Measurements from ENCODE around the gene FAM117A.
A peak's percentile ranks its signal among the peaks of the same experiment; 100 is the strongest.

FAM117A gene

GRCh38 chr17:49763735-49764558 lies at the start of gene FAM117A:
Gene FAM117A (minus strand): TSS chr17:49764131. CDS start chr17:49764087, 44 bp downstream.
- DNase-seq, result peak; percentile 95

- no peak for DNase-seq
These were observed 45.1 kb upstream of the FAM117A start for GRCh38 chr17:49809056-49809455.

- DNase-seq, result no peak
These were observed 34.8 kb upstream of the FAM117A start for GRCh38 chr17:49798738-49799137.

GRCh38 chr17:49798182-49798581 lies 34.3 kb upstream of the FAM117A start:
- peak; percentile 4 for DNase-seq

- DNase-seq, result no peak
These were observed 31.4 kb upstream of the FAM117A start for GRCh38 chr17:49795372-49795771.

GRCh38 chr17:49793309-49793708 lies 29.4 kb upstream of the FAM117A start:
- DNase-seq, result no peak

- DNase-seq, result no peak
These were observed 25.3 kb upstream of the FAM117A start for GRCh38 chr17:49789243-49789578.

- DNase-seq, result peak; percentile 99
These were observed 24.7 kb upstream of the FAM117A start, which contains the start of gene KAT7 for GRCh38 chr17:49788478-49789242. Gene KAT7 (plus strand): TSS chr17:49788681. CDS start chr17:49788835, 154 bp downstream.

GRCh38 chr17:49787884-49788477 lies 24.1 kb upstream of the FAM117A start:
- DNase-seq, result no peak

- DNase-seq, result no peak
These were observed 20.7 kb upstream of the FAM117A start for GRCh38 chr17:49784636-49785035.

- DNase-seq, result no peak
These were observed 19.9 kb upstream of the FAM117A start for GRCh38 chr17:49783791-49784190.

- no peak for DNase-seq
These were observed 19.3 kb upstream of the FAM117A start for GRCh38 chr17:49783071-49783715.

GRCh38 chr17:49779739-49780231 lies 15.9 kb upstream of the FAM117A start:
- DNase-seq, result peak; percentile 81

GRCh38 chr17:49779156-49779738 lies 15.3 kb upstream of the FAM117A start:
- no peak for DNase-seq

GRCh38 chr17:49777563-49777962 lies 13.6 kb upstream of the FAM117A start:
- DNase-seq, result no peak

GRCh38 chr17:49776551-49777300 lies 12.8 kb upstream of the FAM117A start:
- peak; percentile 46 for DNase-seq

GRCh38 chr17:49775546-49776260 lies 11.8 kb upstream of the FAM117A start:
- DNase-seq, result no peak

GRCh38 chr17:49766918-49767530 lies 3.1 kb upstream of the FAM117A start:
- DNase-seq, result no peak

GRCh38 chr17:49764559-49765180 lies 739 bp upstream of the FAM117A start:
- no peak for DNase-seq
